Renal pelvis (tissue), 4 donors: Measurements from ENCODE around the gene MOB3B. TPM values are rescaled to one million over a fixed set of nuclear protein-coding genes. Genes with fewer than 3 reads are reported as not detected.
"Not testable (repeated sequence)": the region's sequence is repeated elsewhere in the genome, so short reads cannot be mapped to it uniquely, and the experiment has no call there.

Experiments
- DNase-seq: peaks from one replicate; pipeline ENCODE4 v3.0.0-alpha.2; 2013
- polyA plus RNA-seq, 3 donors: library from polyadenylated mRNA; unstranded; fragments of 120-200 nt; gene quantifications; one replicate each; pipeline ENCODE4 v1.2.1, GENCODE V29; 2013; ENCODE audit not compliant: insufficient read length in 3 of 3

The MOB3B gene
- polyA plus RNA-seq, 3 donors, result 22.2 to 25.4 (median 23.7) TPM

- no peak for DNase-seq
Observed at GRCh38 chr9:27451207-27451797, 78.3 kb downstream of the MOB3B start.

- no peak for DNase-seq
Observed at GRCh38 chr9:27450752-27451151, 78.9 kb downstream of the MOB3B start.

- DNase-seq, result not testable (repeated sequence)
Observed at GRCh38 chr9:27448356-27448755, 81.3 kb downstream of the MOB3B start.

DNA sequence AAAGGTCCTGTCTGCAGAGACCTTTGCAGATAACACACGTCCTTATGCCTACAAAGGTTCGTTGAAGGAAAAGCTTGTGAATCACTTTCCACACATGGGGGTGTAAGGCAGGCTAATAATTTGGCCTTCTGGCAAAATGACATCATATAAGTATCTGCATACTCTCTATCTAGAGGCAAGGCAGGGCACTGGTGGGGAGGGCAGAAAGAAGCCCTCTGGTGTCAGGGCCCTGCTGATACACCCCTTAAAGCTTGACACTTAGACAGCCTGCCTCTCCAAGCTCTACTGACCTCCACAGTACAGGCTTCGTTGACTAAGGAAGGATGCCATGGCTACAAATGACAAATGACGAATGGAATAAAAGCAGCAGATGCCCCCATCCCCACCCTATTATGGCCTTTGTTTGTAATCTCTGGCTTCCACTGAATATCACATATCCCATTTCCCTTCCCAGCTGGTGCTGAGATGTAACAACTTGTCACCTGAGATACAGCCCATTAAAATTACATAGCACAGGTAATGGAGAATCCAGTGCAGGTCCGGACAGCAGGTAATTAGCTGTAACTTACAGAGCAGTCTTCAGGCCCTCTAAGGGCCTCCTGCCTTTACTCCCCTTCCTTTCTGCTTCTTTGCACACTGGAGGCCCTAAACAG is 82.5 kb downstream of the MOB3B start:
- peak; percentile 81 for DNase-seq

DNA sequence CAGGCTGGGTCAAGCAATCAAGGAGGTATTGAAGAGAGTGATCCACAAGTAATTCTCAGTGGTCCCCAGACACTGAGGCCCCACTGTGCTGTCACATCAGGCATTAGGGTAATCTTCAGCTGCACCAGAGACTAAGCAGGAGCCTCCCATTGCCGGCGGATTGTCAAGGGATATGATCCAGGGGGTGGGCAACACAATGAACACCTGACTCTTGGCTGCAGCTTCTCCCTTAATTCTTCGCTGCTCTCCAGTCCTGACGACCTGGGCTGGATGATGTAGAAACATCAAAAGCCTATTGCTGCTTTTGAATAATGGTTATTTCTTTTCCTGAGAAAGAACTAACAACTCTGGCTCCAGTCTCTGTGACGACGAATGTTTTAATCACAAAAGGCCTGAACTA is 83.9 kb downstream of the MOB3B start:
- DNase-seq, result no peak

DNA sequence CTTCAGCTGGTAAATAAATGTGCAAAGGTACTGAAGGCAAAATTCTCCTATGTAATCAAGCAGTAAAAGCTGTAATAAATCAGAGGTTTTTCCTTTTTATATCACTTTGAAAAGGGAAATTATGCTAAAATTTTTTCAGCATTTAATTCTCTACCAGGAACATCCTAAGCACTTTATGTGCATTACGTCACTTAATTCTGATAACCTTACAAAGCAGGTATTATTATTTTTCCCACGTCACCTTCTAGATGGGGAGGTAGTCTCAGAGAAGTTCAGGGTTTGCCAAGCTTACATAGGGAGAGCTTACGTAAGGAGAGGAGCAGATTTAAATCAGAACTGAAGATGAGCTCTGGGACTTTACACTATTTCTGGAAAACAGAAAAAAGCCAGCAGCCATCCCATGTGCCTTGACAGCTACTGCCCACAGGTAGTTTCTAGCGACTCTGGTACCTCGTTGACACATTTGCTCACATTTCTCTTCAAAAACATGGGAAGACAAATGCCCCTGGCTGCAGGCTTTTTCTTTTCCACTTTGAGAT is 84.5 kb downstream of the MOB3B start:
- DNase-seq, result no peak

GRCh38 chr9:27442464-27442863 is 87.2 kb downstream of the MOB3B start:
- no peak for DNase-seq

DNA sequence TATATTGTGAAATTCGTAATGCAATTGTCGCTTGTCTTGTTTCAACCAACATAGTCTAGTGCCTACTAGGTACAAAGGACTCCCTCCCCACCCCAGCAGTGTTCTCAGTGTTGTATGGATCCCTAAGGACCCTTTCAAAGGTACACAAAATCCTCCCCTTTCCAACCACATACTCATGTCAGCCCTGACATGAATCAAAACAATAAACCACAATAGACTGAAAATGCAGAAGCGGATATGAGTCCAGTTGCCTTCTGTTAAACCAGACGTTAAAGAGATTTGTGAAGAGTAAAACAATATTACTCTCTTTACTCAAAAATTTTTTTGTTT is 87.9 kb downstream of the MOB3B start:
- no peak for DNase-seq

DNA sequence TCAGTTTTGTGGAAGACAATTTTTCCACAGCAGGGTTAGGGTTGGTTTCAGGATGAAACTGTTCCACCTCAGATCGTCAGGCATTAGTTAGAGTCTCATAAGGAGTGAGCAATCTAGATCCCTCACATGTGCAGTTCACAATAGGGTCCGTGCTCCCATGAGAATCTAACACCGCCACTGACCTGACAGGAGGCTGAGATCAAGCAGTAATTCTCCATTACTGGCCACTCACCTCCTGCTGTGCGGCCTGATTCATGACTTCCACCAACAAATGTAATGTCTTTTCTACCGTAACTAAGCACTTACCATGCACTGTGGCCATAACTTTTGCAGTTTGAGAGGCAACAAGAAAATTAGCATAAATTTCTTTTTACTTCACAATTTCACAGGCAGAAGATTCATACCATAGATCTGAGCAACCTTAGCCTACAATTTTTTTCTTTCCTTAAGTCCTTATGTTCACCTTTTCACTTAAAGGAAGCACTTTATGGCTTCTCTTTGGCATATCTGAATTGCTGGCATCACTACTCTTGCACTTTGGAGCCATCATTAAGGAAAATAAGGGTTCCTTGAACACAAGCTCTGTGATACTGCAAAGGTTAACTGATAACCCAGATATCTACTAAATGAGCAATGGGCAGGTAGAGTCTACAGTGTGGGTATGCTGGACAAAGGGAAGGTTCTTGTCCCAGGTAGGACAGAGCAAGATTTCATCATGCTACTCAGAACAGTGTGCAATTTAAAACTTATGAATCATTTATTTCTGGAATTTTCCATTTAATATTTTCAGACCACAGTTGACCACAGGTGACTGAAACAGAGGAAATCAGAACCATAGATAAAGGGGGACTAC is 88.5 kb downstream of the MOB3B start:
- DNase-seq, result no peak

DNA sequence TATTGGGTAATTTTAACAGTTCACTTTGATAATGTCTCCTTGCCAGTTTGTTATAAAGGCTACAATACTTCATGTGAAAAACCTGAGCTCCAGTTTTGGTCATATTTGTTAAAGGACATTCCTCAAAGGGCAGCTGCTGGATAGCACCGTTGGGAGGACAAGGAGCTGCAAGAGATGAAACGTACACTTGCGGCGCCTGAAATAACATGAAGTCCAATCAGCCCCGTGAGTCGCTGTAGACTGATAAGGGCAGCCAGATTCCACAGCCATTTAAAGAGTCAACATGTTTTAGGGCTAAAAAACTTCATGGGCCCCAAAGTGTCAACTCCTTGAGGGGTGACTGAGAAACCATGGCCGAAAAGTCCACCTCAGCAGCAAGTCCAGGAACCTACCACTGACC is 91.1 kb downstream of the MOB3B start:
- no peak for DNase-seq

DNA sequence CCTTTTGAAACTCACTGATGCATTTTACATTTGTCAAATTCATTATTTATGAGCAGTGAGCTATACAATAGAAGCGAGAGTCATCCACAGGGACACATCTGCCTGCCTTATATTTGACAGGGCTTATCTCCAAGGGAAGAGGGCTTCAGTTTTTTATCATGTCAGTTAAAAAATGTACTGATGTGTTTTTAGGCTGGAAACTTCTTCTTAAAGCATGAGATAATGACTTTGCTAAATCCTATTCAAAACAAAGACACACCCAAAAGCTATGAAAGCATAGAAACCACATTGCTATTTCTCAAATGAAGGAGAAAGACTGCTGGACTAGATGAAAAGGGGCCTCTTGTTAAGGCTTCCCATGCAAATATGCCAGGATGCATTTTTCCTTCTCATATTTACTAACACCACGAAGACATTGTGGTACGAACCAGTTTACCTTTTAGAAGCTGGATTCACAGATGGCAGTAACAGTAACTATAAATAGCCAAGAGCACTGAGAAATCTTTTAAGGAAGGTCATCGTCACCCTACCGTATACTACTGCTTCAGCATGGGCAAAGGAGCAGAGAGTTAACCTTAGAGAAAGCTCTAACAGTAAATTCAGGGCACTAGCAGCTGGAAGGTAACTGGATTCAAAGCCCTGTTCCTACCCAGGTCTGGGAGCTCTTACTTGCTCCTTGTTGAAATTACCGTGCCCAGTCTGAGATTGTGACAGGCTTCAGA is 91.8 kb downstream of the MOB3B start:
- DNase-seq, result no peak

GRCh38 chr9:27436234-27436633 is 93.4 kb downstream of the MOB3B start:
- DNase-seq, result no peak

DNA sequence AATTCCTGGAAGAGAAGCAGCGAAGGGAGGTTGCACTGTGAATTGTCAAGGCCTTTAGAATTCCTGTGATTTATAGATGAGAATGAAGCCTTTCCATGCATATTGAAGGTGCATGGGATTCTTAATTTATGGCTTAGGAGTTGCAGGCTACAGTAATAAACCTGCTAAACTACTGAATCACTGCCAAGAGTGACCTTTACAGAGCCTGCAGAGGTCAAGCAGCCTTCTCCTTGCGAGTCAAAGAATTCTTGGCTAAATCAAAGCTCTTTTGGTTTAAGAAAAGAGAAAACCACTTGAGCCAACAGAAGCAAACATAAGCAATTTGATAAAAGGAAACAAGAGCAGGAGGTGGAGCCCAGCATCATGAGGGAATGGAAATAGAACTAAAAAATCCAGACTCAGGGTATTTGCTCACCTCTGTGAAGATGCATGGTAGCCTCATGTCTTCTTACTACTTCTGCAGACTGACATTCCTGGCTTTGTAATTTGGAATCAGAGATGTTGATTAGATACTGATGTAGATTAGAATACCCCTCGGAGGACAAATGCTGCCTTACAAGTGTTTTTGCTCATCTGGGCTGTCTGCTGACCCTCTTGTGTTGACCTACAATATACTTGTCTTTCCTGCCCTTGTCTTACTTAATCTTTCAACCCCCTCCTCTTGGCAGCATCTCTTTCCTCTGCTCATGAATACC is 95.8 kb downstream of the MOB3B start:
- peak; percentile 67 for DNase-seq

DNA sequence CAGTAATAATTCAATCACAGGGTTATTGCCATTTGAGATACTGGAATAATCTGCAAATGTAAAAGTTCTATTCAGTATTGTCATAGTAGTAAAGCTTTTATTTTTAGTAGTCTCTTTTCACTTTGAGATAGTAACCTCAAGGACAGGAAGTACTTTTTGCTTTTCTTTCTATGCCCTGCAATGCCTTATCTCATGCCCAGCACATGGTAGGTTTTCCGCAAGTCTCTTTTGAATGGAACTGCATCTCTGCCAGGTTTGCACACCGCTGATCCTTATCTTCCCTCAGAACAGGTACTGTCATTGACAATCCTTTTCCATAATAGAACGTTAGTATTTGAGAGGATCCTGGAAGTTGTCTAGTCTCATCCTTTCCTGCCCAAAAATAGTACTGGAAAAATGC is 97.3 kb downstream of the MOB3B start:
- DNase-seq, result no peak

DNA sequence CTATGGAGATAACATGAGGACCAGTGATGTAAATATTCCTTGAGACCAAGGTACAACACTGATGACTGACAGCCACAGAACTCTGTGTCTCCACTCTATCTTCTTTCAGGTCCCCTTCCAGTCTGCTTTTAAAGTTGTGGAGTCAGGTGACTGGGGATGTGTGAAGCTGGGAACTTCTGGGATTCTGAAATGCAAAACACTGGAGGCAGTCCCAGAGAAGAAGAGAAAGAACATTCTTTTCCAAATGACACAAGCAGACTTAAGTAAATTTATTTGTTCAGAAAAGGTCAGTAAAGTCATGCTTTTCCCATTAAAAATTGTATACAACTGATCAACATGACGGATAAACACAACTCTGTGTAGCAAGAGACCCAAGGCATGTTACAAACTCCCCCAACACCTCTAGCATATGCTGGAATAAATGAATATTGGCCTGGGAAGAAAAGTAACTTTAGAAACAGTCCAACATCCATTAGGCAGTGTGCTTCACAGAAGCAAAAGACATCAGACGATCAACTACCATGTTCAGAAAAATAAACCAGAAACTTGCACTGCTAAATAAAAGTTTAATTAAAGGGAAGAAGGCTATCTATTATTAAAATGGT is 98.0 kb downstream of the MOB3B start:
- DNase-seq, result no peak

GRCh38 chr9:27430750-27431535 is 98.7 kb downstream of the MOB3B start:
- peak; percentile 78 for DNase-seq

GRCh38 chr9:27429917-27430316 is 99.7 kb downstream of the MOB3B start:
- DNase-seq, result no peak

- DNase-seq, result no peak
Observed at GRCh38 chr9:27429436-27429835, 100.2 kb downstream of the MOB3B start.

DNA sequence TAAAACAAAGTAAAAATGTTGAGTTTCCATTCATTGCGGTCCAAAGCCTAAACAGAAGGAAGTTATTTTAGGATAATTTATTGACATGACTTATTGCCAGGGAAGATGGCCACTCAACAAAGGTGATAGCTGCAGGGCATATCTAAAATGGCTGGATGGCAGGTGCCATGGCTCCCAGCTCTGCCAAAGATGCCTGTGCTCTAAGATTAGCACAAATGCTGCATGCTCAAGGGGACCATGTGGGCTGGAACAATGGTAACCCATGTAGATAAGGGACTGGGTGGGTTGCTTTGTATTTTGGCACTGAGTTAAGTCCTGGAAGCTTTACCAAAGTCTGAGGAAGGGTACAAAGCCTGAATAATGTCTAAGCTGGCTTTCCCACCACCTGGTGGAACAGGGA is 101.1 kb downstream of the MOB3B start:
- no peak for DNase-seq

- DNase-seq, result no peak
Observed at GRCh38 chr9:27427272-27427643, 102.4 kb downstream of the MOB3B start.
